Bronchial epithelial cell (primary cell): ENCODE results near the gene MAPRE3. TPM values are rescaled to one million over a fixed set of nuclear protein-coding genes. Genes with fewer than 3 reads are reported as not detected.

Source experiments
- DNase-seq: peaks from one replicate; pipeline ENCODE4 v3.0.0-alpha.2; 2010; ENCODE audit warnings: low read depth
- FAIRE-seq: peaks from 2 replicates; lab custom pipeline; 2011; peaks lifted over from hg19 to GRCh38; lab: Jason Lieb, UNC
- H3K27me3 ChIP-seq: 2 replicates; pipeline ENCODE4 v1.5.1; 2011; ENCODE audit warnings: low read length; ENCODE audit not compliant: control insufficient read depth, insufficient read depth
- H3K36me3 ChIP-seq: 2 replicates; pipeline ENCODE4 v1.5.1; 2011; ENCODE audit warnings: low read length; ENCODE audit not compliant: control insufficient read depth, insufficient read depth
- H3K4me3 ChIP-seq: 2 replicates; pipeline ENCODE4 v1.5.1; 2011; ENCODE audit warnings: mild to moderate bottlenecking, low read depth, low read length, control low read depth
- total RNA-seq: library from RNA; depleted of rRNA; stranded (reverse); fragments of >200 nt; gene quantifications from 2 replicates; pipeline ENCODE4 v1.2.1, GENCODE V29; 2014
- TF ChIP-seq, protein P1 (sequence below): IDR thresholded peaks from 2 replicates; pipeline ENCODE4 v1.5.1; 2011; ENCODE audit warnings: mild to moderate bottlenecking, moderate library complexity, low read length, control low read depth, inconsistent platforms; ENCODE audit not compliant: insufficient read depth, severe bottlenecking

The MAPRE3 gene
- total RNA-seq, 1 donor from 2014 or later, result 1.6 TPM

DNA sequence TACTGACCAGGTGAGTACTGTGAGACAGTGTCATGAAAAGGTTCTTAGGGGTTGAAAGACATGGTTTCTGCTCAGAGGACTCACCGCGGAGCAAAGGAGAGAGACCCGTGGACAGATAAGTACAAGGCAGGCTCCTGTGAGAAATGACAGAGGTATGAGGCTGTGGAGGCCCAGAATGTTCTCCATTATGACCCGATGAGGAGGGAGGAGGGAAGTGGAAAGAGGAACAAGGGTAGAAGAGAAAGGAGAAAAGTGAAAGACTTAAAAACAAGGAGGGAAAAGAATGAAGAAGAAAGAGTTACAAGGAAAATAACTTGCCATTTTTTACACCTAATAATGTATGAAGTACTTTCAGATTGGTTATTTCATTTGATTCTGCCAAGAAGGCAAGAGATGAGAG, 29.8 kb downstream of the MAPRE3 start:
- DNase-seq, result no peak
- TF ChIP-seq, protein P1, sequence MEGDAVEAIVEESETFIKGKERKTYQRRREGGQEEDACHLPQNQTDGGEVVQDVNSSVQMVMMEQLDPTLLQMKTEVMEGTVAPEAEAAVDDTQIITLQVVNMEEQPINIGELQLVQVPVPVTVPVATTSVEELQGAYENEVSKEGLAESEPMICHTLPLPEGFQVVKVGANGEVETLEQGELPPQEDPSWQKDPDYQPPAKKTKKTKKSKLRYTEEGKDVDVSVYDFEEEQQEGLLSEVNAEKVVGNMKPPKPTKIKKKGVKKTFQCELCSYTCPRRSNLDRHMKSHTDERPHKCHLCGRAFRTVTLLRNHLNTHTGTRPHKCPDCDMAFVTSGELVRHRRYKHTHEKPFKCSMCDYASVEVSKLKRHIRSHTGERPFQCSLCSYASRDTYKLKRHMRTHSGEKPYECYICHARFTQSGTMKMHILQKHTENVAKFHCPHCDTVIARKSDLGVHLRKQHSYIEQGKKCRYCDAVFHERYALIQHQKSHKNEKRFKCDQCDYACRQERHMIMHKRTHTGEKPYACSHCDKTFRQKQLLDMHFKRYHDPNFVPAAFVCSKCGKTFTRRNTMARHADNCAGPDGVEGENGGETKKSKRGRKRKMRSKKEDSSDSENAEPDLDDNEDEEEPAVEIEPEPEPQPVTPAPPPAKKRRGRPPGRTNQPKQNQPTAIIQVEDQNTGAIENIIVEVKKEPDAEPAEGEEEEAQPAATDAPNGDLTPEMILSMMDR, result no peak
- no peak for FAIRE-seq
- no peaks in the 10 kb centered on the region for H3K27me3 ChIP-seq
- no peaks in the 10 kb centered on the region for H3K36me3 ChIP-seq
- H3K4me3 ChIP-seq, result no peak overlapping the region

DNA sequence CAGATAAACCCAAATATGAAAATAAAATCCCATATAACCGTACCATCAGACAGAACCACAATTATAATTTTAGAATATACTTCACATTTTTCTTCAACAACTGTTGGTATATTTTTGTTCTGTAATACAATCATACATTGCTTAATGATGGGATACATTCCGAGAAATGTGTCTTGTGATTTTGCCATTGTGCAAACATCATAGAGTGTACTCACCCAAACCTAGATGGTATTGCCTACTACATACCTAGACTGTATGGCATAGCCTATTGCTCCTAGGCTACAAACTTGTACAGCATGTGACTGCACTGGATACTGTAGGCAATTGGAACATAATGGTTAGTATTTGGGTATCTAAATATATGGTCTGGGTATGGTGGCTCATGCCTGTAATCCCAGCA, 30.6 kb downstream of the MAPRE3 start:
- H3K36me3 ChIP-seq, result no peaks in the 10 kb centered on the region
- DNase-seq (no peak), FAIRE-seq (no peak)
- no peak overlapping the region for H3K4me3 ChIP-seq
- H3K27me3 ChIP-seq, result no peaks in the 10 kb centered on the region
- TF ChIP-seq, protein P1, result no peak

DNA sequence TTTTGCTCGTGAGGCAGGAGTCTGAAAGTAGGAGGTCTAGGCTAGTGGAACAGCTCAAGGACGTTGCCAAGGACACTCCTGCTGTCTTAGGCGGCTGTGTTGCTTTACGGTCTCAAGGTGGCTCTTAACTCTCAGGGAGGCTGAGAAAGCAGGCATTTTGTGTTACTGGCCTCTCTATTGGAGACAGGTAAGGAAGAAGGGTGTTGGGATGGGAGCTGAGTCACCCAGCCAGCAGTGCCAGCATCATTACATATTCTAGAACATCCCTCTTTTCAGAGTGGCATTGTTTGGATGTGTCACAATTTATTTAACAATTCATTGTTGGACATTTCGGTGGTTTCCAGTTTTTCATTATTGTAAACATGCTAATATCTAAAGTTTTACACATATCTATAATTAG, 31.5 kb downstream of the MAPRE3 start:
- H3K27me3 ChIP-seq, result no peaks in the 10 kb centered on the region
- FAIRE-seq, result no peak

DNA sequence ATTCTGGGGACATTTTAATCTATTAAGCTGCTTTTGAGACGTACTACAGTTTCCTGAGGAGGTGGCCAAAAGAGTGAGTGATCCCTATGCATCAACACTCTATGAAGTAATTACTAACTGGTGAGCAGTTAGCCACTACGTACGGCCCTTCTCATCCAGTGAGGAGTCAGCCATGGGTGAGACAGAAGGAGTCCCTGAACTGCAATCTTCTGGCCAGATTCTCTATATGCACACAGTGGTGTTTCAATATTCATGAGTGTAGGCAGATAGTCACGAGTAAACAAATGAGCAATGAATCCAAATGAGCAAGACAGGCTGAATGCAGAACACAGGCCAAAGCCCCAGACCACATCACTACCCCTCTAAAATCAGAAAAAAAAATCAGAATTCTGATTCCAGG, 32.6 kb downstream of the MAPRE3 start:
- TF ChIP-seq, protein P1, result no peak
- FAIRE-seq (no peak), DNase-seq (no peak)

More for the DNA sequence above, 31.5 kb downstream of the MAPRE3 start:
- Histone ChIP-seq H3K4me3 (no peak overlapping the region), H3K36me3 (no peaks in the 10 kb centered on the region)
- TF ChIP-seq, protein P1, result no peak
- DNase-seq, result peak; percentile 45

DNA sequence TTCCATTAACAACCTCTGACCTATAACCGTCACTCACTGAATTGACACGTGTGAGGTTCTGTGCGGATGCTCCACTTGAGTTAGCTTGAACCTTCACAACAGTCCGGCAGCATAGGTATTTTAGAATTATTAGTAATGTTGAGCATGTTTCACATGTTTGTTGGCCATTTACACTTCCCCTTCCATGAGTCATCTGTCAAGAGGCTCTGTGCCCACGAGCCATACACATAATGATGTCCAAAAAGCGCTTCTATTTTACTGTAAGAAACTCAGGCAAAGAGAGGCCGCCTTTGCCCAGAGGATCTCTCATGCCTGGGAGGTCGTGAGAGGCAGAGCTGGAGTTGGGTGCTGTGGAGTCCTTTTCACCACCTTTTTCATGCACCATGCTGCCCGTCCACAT, 33.4 kb downstream of the MAPRE3 start:
- DNase-seq (peak; percentile 49), FAIRE-seq (no peak)
- Histone ChIP-seq H3K36me3 (no peaks in the 10 kb centered on the region), H3K4me3 (no peak overlapping the region), H3K27me3 (no peaks in the 10 kb centered on the region)
- TF ChIP-seq, protein P1, result no peak

More for the DNA sequence above, 32.6 kb downstream of the MAPRE3 start:
- no peaks in the 10 kb centered on the region for H3K27me3 ChIP-seq
- H3K36me3 ChIP-seq, result no peaks in the 10 kb centered on the region
- no peak overlapping the region for H3K4me3 ChIP-seq
